B cell (primary cell): ENCODE measurements around the gene ITPKB. TPM values are rescaled to one million over a fixed set of nuclear protein-coding genes. Genes with fewer than 3 reads are reported as not detected.

Experiments
- ATAC-seq: fragments of 200-7000 bp; cut with Tn5 transposase; one replicate; pipeline ENCODE4 v1.10.0; 2021; ENCODE audit warnings: low read depth, mild to moderate bottlenecking, moderate number of reproducible peaks, moderate library complexity
- CTCF ChIA-PET: fragments of 350-600 bp; sonication (Branson Sonifier 250); formaldehyde crosslinking; loops from one replicate; lab custom pipeline; 2021; ENCODE audit warnings: antibody characterized with exemption, inconsistent platforms; lab: Charles Lee
- POLR2A ChIA-PET: fragments of 350-600 bp; sonication (Branson Sonifier 250); formaldehyde crosslinking; loops from one replicate; lab custom pipeline; 2021; ENCODE audit warnings: antibody characterized with exemption; lab: Charles Lee
- DNase-seq: peaks from one replicate; pipeline ENCODE4 v3.0.0; 2013
- H2AFZ ChIP-seq: 2 replicates; pipeline ENCODE4 v1.6.1; 2012; ENCODE audit warnings: mild to moderate bottlenecking, low read depth, low read length; ENCODE audit not compliant: insufficient read depth, poor library complexity, severe bottlenecking
- H3K27ac ChIP-seq, 2 donors: 1 replicate in 1 of 2; 2 replicates in 1 of 2; pipeline ENCODE4 v1.5.1; 2012 to 2013; ENCODE audit warnings: low read length in 2 of 2, mild to moderate bottlenecking in 2 of 2, moderate library complexity in 1 of 2
- H3K27me3 ChIP-seq, 4 experiments: fragments of 200-600 bp in 1 of 4; sonication (generic) in 1 of 4; replicated peaks in 1 of 4; 1 replicate in 2 of 4; 2 replicates in 2 of 4; pipeline versions ENCODE4 v1.6.1 to v1.7.0; 2013 to 2016; ENCODE audit warnings: low read length in 3 of 4, mild to moderate bottlenecking in 2 of 4, mixed read lengths in 1 of 4, moderate library complexity in 1 of 4; ENCODE audit not compliant: insufficient read depth in 4 of 4, control insufficient read depth in 3 of 4; ENCODE audit errors: control extremely low read depth in 1 of 4
- H3K36me3 ChIP-seq, 2 experiments: replicated peaks in 1 of 2; 1 replicate in 1 of 2; 2 replicates in 1 of 2; pipeline versions ENCODE4 v1.6.1 to v1.7.1; 2013; ENCODE audit warnings: low read length in 1 of 2; ENCODE audit not compliant: insufficient read depth in 2 of 2, control insufficient read depth in 1 of 2; ENCODE audit errors: control extremely low read depth in 1 of 2, extremely low read depth in 1 of 2
- H3K4me1 ChIP-seq, 2 donors: fragments of 200-600 bp in 1 of 2; sonication (generic) in 1 of 2; 1 replicate in 1 of 2; 2 replicates in 1 of 2; pipeline versions ENCODE4 v1.5.1 to v1.6.1; 2013 to 2017; ENCODE audit warnings: low read length in 2 of 2; ENCODE audit not compliant: control insufficient read depth in 2 of 2, insufficient read depth in 2 of 2
- H3K4me2 ChIP-seq: replicated peaks from 2 replicates; pipeline ENCODE3; 2012; ENCODE audit warnings: mild to moderate bottlenecking, low read depth, low read length; ENCODE audit not compliant: poor library complexity, severe bottlenecking
- H3K4me3 ChIP-seq, 5 experiments: fragments of 200-600 bp in 1 of 5; sonication (generic) in 1 of 5; 1 replicate in 3 of 5; 2 replicates in 2 of 5; pipeline versions ENCODE4 v1.5.1 to v1.7.0; 2011 to 2016; ENCODE audit warnings: low read length in 4 of 5, mild to moderate bottlenecking in 4 of 5, low read depth in 2 of 5, control low read depth in 1 of 5, moderate library complexity in 1 of 5; ENCODE audit not compliant: insufficient read depth in 1 of 5; ENCODE audit errors: control extremely low read depth in 1 of 5, extremely low read depth in 1 of 5
- H3K79me2 ChIP-seq: fragments of 200-600 bp; sonication (generic); one replicate; pipeline ENCODE4 v1.6.0; 2016; ENCODE audit warnings: low read length; ENCODE audit not compliant: control insufficient read depth, insufficient read depth
- H3K9ac ChIP-seq: fragments of 200-600 bp; sonication (generic); 2 replicates; pipeline ENCODE4 v1.6.1; 2017; ENCODE audit warnings: mild to moderate bottlenecking, low read length, moderate library complexity
- H3K9me3 ChIP-seq, 3 donors: one replicate each; pipeline versions ENCODE4 v1.6.1 to v1.7.1; 2013; ENCODE audit warnings: low read length in 2 of 3; ENCODE audit not compliant: control insufficient read depth in 2 of 3, insufficient read depth in 1 of 3; ENCODE audit errors: control extremely low read depth in 1 of 3
- H4K20me1 ChIP-seq: 2 replicates; pipeline ENCODE4 v1.6.0; 2012; ENCODE audit warnings: mild to moderate bottlenecking, low read length; ENCODE audit not compliant: insufficient read depth, control insufficient read depth, poor library complexity, severe bottlenecking
- H3K27ac Mint-ChIP-seq: one replicate; pipeline ENCODE4 v1.8.0; 2021; ENCODE audit warnings: mixed read lengths
- H3K27me3 Mint-ChIP-seq: one replicate; pipeline ENCODE4 v1.8.0; 2021; ENCODE audit warnings: mixed read lengths
- H3K4me1 Mint-ChIP-seq: one replicate; pipeline ENCODE4 v1.8.0; 2021; ENCODE audit warnings: mixed read lengths
- H3K4me3 Mint-ChIP-seq: one replicate; pipeline ENCODE4 v1.8.0; 2021; ENCODE audit warnings: mixed read lengths
- H3K9me3 Mint-ChIP-seq: one replicate; pipeline ENCODE4 v1.8.0; 2022; ENCODE audit warnings: mixed read lengths; ENCODE audit not compliant: insufficient read depth
- CTCF ChIP-seq: fragments of 200-600 bp; IDR thresholded peaks from one replicate; pipeline ENCODE4 v1.8.0; 2022; ENCODE audit warnings: antibody characterized with exemption, mild to moderate bottlenecking
- EZH2 ChIP-seq: IDR thresholded peaks from 2 replicates; pipeline ENCODE4 v1.6.1; 2012; ENCODE audit warnings: borderline replicate concordance, low read depth, mild to moderate bottlenecking, moderate library complexity, low read length; ENCODE audit not compliant: insufficient read depth, poor library complexity, severe bottlenecking
- WGBS: methylation state at CpG from one replicate; pipeline ENCODE4 v1.1.5; 2013; ENCODE audit warnings: missing lambda C conversion rate; ENCODE audit not compliant: insufficient coverage; 5-methylcytosine and 5-hydroxymethylcytosine counted together
- intact Hi-C: fragments of 100-400 bp; cut with micrococcal nuclease; formaldehyde crosslinking; loops from one replicate; pipeline ENCODE4 v1.10.0; 2022
- polyA plus RNA-seq: library from polyadenylated mRNA; depleted of rRNA; stranded (reverse); fragments of >200 nt; gene quantifications from 2 replicates; pipeline ENCODE4 v1.2.3, GENCODE V29; 2012
- total RNA-seq, 2 donors: library from RNA; stranded (reverse); fragments of 120-200 nt in 1 of 2; gene quantifications; 1 replicate in 1 of 2; 2 replicates in 1 of 2; pipeline versions ENCODE4 v1.2.3 to v1.2.4, GENCODE V29; 2013 to 2022

The ITPKB gene
- total and polyA plus RNA-seq, 2 donors (not counting 1 experiment from before 2014, with no cell fraction given): 21.8 to 93.5 TPM

GRCh38 chr1:226776975-226777374 lies 37.9 kb upstream of the ITPKB start:
- intact Hi-C loops: no loop called here
- peaks cover 10 to 14% of the 10 kb centered on the region in 2 donors for H3K4me1 ChIP-seq
- peaks cover 0 to 2% (median 0%) of the 10 kb centered on the region in 3 donors for H3K9me3 ChIP-seq
- H3K27ac Mint-ChIP-seq: no peak overlapping the region
- no CpG with 5 or more reads among the region's 1 CpG for WGBS
- H3K27me3 Mint-ChIP-seq: no peaks in the 10 kb centered on the region
- no peaks in the 10 kb centered on the region for H3K36me3 ChIP-seq
- POLR2A ChIA-PET: no interaction called here
- TF ChIP-seq EZH2 (no peak), CTCF (no peak)
- CTCF ChIA-PET: no interaction called here
- H4K20me1 ChIP-seq: no peaks in the 10 kb centered on the region
- H3K27ac ChIP-seq: no peak overlapping the region
- H3K9me3 Mint-ChIP-seq: no peaks in the 10 kb centered on the region
- peaks cover 12% of the 10 kb centered on the region for H3K4me1 Mint-ChIP-seq
- DNase-seq (no peak), ATAC-seq (no peak)
- H3K79me2 ChIP-seq: no peaks in the 10 kb centered on the region
- no peak overlapping the region for H3K4me2 ChIP-seq
- H3K4me3 ChIP-seq: no peak overlapping the region
- no peak overlapping the region for H3K4me3 Mint-ChIP-seq
- no peaks in the 10 kb centered on the region for H3K27me3 ChIP-seq
- H2AFZ ChIP-seq: no peak overlapping the region
- no peak overlapping the region for H3K9ac ChIP-seq

GRCh38 chr1:226776066-226776465 lies 37.0 kb upstream of the ITPKB start:
- ChIA-PET POLR2A (no interaction called here), CTCF (no interaction called here)
- no peaks in the 10 kb centered on the region for H3K9me3 Mint-ChIP-seq
- TF ChIP-seq EZH2 (no peak), CTCF (no peak)
- H3K27ac Mint-ChIP-seq: no peak overlapping the region
- intact Hi-C loops: no loop called here
- H3K4me3 Mint-ChIP-seq: no peak overlapping the region
- H2AFZ ChIP-seq: no peak overlapping the region
- no peaks in the 10 kb centered on the region for H3K27me3 ChIP-seq
- ATAC-seq (no peak), DNase-seq (no peak)
- WGBS: no CpG with 5 or more reads among the region's 6 CpGs
- peaks cover 0 to 2% (median 0%) of the 10 kb centered on the region in 3 donors for H3K9me3 ChIP-seq
- no peaks in the 10 kb centered on the region for H3K27me3 Mint-ChIP-seq
- no peak overlapping the region for H3K9ac ChIP-seq
- no peak overlapping the region for H3K4me2 ChIP-seq
- no peak overlapping the region for H3K4me3 ChIP-seq
- H3K4me1 ChIP-seq: peaks cover 10 to 14% of the 10 kb centered on the region in 2 donors
- H3K27ac ChIP-seq: no peak overlapping the region
- no peaks in the 10 kb centered on the region for H3K36me3 ChIP-seq
- H3K79me2 ChIP-seq: no peaks in the 10 kb centered on the region
- no peaks in the 10 kb centered on the region for H4K20me1 ChIP-seq
- H3K4me1 Mint-ChIP-seq: peaks cover 14% of the 10 kb centered on the region
